Mucosa of descending colon (tissue), 3 donors: ENCODE measurements around the gene HSPA1A. TPM values are rescaled to one million over a fixed set of nuclear protein-coding genes. Genes with fewer than 3 reads are reported as not detected.

Source experiments
- ATAC-seq: fragments of 200-7000 bp; cut with Tn5 transposase; one replicate; pipeline ENCODE4 v1.9.1; 2020; ENCODE audit warnings: mild to moderate bottlenecking, moderate library complexity
- DNase-seq, 3 donors: peaks; one replicate each; pipeline ENCODE4 v3.0.0-alpha.2; 2020
- H3K36me3 ChIP-seq: fragments of 200-600 bp; one replicate; pipeline ENCODE4 v1.8.0; 2021; ENCODE audit warnings: low read depth, mild to moderate bottlenecking
- H3K4me1 ChIP-seq: fragments of 200-600 bp; one replicate; pipeline ENCODE4 v1.8.0; 2021; ENCODE audit warnings: low read depth, mild to moderate bottlenecking
- H3K4me3 ChIP-seq: fragments of 200-600 bp; one replicate; pipeline ENCODE4 v1.8.0; 2021; ENCODE audit warnings: mild to moderate bottlenecking
- H3K9me3 ChIP-seq: fragments of 200-600 bp; one replicate; pipeline ENCODE4 v1.8.0; 2021; ENCODE audit warnings: mild to moderate bottlenecking
- intact Hi-C, 2 donors: fragments of 100-400 bp; cut with DNase I in 1 of 2; cut with micrococcal nuclease in 1 of 2; formaldehyde crosslinking; loops; one replicate each; pipeline versions ENCODE4 v1.11.0 to v1.11.1; 2022; cut with DNase I, micrococcal nuclease
- total RNA-seq, 3 donors: library from RNA; stranded (reverse); fragmentation: NEBNext Ultra II Directional in 2 of 3; extraction: Animal tissue kit (Norgen Biotek cat#: 25700) in 2 of 3; gene quantifications; one replicate each; pipeline versions ENCODE4 v1.2.1 to v1.2.4, GENCODE V29; 2021 to 2023
- TF ChIP-seq, protein P1 (sequence below): fragments of 200-600 bp; IDR thresholded peaks from one replicate; pipeline ENCODE4 v1.8.0; 2022; ENCODE audit warnings: antibody characterized with exemption, mild to moderate bottlenecking
- donor health status: DM: no; HTN: no; CAD: no; lungs with moderate emphysema.
- donor health status: DM: no; HTN: no; CAD: no.
- donor health status: DM: no; HTN: yes; CAD: no.

The HSPA1A gene
- total RNA-seq, 3 donors from 2014 or later = 73.6 to 274 (median 107) TPM

DNA sequence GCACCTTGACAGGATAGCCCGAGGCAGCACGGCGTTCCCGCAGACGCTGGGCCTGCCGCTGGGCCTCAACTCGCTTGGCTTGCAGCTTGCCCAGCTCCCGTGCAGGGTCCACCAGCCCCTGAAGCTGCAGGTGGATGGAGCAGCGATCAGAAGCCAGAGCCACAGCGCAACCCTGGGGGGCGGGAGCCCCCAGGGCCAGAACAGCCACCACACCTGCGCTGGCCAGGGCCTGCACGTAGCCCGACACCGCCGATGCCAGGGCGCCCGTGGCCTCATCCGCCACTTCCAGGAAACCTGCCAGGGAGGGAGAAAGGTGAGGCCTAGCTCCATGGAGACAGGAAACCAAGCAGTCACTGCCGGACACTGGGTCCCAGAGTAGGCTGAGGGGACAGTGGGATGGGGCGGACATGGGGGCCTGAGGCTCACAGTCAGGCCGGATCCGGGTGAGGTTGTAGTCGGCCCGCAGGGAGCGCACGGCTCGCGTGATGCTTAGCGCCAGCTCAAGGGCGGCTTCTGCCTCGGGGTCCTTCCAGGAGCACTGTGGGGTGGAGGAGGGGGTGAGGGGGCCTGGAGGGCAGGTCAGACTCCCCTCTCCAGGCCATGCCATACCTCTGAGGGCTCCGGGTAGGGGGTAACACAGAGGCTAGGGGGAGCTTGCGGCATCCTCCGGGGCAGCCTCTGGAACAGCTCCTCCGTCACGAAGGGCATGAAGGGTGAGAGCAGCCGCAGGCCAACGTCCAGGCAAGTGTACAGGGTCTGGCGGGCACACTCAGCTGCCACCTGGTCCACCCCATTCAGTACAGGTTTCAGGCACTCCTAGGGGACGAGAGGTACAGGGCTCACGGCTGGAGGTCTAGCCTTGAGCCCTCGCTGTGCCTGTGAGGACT lies 36.1 kb upstream of the HSPA1A start:
- TF ChIP-seq, protein P1, sequence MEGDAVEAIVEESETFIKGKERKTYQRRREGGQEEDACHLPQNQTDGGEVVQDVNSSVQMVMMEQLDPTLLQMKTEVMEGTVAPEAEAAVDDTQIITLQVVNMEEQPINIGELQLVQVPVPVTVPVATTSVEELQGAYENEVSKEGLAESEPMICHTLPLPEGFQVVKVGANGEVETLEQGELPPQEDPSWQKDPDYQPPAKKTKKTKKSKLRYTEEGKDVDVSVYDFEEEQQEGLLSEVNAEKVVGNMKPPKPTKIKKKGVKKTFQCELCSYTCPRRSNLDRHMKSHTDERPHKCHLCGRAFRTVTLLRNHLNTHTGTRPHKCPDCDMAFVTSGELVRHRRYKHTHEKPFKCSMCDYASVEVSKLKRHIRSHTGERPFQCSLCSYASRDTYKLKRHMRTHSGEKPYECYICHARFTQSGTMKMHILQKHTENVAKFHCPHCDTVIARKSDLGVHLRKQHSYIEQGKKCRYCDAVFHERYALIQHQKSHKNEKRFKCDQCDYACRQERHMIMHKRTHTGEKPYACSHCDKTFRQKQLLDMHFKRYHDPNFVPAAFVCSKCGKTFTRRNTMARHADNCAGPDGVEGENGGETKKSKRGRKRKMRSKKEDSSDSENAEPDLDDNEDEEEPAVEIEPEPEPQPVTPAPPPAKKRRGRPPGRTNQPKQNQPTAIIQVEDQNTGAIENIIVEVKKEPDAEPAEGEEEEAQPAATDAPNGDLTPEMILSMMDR = no peak
- no peaks in the 10 kb centered on the region for H3K9me3 ChIP-seq
- H3K4me3 ChIP-seq = no peak overlapping the region
- ATAC-seq (no peak), DNase-seq (no peak)
- intact Hi-C loops = no loop called here
- H3K4me1 ChIP-seq = peaks cover 29% of the 10 kb centered on the region
- H3K36me3 ChIP-seq = peaks cover 3% of the 10 kb centered on the region

DNA sequence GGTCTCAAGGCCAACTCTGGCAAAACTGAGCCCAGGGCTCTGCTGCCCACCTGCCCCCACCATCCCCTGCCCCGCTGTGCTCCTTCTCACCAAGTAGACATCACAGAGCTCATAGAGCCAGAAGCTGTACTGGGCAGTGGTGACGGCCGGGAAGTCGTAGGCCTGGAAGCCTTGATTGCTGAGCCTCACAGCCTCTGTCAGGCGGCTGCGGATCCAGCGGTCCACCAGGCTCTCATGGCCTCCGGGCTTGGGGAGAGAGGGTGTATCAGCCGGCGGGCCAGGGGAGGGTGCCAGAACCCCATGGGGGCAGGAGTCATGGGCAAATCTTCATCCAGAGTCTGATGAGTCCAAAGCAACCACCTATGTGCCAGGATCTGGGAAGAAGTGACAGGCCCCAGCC lies 35.4 kb upstream of the HSPA1A start:
- H3K4me3 ChIP-seq = no peak overlapping the region
- no peak for DNase-seq
- peaks cover 3% of the 10 kb centered on the region for H3K36me3 ChIP-seq
- peaks cover 25% of the 10 kb centered on the region for H3K4me1 ChIP-seq
- intact Hi-C loops = no loop called here
- H3K9me3 ChIP-seq = no peaks in the 10 kb centered on the region
- no peak for ATAC-seq
- TF ChIP-seq, protein P1 = no peak

DNA sequence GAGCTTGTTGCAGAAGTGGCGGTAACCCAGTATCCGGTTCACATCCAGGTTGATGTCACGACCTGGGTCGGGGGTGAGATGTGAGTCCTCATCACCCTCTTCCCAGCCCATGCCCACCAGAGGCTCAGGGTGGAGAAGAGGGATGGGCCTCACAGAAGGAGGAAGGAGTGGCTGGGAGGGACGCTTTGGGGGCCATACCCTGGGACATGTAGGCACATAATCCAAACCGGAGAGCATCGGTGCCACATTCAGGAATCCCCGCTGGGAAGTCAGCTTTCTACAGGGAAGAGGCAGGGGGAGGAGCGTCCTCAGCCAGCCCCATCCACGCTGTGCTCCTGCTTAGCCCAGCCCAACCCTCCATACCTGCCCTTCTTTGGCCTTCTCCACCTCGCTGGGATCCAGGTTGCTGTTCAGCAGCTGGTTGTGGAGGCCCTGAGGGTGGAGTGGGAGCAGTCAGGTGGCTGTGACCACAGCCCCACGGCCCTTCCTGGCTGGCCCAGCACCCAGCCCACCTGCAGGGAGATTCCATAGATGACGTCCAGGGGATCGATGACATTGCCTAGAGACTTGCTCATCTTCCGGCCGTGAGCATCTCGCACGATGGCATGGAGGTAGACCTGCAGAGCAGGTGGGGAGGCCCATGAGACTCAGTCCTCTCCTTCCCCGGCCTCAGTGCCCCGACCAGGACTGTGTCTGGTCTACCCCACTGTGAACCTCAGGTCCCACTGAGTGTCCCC lies 34.7 kb upstream of the HSPA1A start:
- no peak for DNase-seq
- no peak for ATAC-seq
- Histone ChIP-seq H3K9me3 (no peaks in the 10 kb centered on the region), H3K4me3 (no peak overlapping the region), H3K4me1 (peaks cover 18% of the 10 kb centered on the region), H3K36me3 (peaks cover 3% of the 10 kb centered on the region)
- intact Hi-C loops = no loop called here
- TF ChIP-seq, protein P1 = no peak

DNA sequence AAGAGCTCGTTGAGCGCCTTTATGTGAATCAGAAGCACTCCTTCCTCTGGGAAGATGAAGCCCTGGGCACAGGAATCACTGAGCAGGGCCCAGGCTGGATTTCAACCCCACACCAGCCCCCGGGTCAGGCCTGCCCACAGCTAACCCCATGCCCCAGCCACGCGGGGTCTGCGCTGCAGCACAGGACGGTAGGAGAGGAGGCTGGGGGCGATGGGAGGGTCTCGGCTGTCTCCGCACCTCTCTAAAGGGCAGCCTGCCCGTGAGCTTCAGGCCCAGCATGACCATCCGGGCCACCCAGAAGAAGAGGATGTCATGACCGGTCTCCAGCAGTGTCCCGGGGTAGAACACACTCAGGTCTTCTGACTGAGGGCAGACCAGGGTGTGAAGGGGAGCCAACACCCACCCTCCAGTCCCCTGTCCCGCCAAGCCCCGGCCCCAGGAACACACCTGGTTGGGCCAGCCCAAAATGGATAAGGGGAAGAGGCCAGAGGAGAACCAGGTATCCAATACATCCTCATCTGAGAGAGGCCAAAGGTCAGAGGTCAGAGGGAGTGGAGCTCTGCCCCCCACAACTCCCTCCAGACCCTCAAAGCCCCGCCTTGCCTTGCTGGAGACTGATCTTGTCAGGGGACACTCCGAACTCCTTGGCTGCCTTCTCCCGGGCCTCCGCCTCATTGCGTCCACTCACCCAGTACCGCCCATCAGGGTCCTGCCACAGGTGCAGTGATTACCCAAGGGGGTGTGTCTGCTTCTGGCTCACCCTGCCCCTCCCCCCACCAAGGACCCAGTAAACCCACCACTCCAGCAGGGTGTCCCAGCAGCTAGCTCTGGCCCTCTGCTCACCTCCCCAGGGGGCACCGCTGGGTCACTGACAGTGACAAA lies 33.9 kb upstream of the HSPA1A start:
- peaks cover 3% of the 10 kb centered on the region for H3K36me3 ChIP-seq
- TF ChIP-seq, protein P1 = no peak
- no peak overlapping the region for H3K4me3 ChIP-seq
- no peak for ATAC-seq
- peaks cover 10% of the 10 kb centered on the region for H3K4me1 ChIP-seq
- H3K9me3 ChIP-seq = no peaks in the 10 kb centered on the region
- intact Hi-C loops = no loop called here
- DNase-seq = no peak

DNA sequence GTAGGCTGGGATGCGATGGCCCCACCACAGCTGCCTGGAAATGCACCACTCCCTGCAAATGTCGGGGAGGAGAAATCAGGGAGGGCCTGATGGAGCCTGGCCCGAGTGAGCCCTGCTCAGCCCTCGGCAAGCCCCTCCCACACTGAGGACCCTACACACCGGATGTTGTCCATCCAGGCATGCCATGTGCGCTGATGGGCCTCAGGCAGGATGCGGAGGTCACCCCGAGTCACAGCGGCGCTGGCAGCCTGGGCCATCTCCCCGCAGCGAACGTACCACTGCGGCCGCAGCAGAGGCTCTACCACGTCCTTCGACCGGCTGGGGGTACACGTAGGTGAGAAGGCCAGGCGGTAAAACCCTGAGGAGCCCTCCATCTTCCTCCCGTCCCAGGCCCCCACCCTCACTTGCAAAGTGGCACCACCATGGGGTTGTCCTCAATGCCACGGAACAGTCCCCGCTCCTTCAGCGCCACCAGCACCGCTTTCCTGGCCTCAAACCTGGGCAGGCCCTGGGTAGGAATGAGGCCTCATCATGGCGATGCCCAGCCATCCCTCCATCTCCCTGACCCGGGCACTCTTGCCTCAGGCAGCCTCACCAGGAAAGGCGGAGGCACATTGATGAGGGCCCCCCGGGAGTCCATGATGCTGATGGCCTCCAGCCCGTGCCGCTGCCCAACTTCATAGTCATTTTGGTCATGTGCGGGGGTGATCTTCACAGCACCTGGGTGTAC lies 33.1 kb upstream of the HSPA1A start:
- TF ChIP-seq, protein P1 = no peak
- Histone ChIP-seq H3K4me3 (no peak overlapping the region), H3K36me3 (peaks cover 3% of the 10 kb centered on the region), H3K9me3 (no peaks in the 10 kb centered on the region), H3K4me1 (peaks cover 2% of the 10 kb centered on the region)
- DNase-seq = no peak
- ATAC-seq = no peak
- intact Hi-C loops = no loop called here
